ENCODE data around the gene WDR6.

Gene WDR6, protein sequence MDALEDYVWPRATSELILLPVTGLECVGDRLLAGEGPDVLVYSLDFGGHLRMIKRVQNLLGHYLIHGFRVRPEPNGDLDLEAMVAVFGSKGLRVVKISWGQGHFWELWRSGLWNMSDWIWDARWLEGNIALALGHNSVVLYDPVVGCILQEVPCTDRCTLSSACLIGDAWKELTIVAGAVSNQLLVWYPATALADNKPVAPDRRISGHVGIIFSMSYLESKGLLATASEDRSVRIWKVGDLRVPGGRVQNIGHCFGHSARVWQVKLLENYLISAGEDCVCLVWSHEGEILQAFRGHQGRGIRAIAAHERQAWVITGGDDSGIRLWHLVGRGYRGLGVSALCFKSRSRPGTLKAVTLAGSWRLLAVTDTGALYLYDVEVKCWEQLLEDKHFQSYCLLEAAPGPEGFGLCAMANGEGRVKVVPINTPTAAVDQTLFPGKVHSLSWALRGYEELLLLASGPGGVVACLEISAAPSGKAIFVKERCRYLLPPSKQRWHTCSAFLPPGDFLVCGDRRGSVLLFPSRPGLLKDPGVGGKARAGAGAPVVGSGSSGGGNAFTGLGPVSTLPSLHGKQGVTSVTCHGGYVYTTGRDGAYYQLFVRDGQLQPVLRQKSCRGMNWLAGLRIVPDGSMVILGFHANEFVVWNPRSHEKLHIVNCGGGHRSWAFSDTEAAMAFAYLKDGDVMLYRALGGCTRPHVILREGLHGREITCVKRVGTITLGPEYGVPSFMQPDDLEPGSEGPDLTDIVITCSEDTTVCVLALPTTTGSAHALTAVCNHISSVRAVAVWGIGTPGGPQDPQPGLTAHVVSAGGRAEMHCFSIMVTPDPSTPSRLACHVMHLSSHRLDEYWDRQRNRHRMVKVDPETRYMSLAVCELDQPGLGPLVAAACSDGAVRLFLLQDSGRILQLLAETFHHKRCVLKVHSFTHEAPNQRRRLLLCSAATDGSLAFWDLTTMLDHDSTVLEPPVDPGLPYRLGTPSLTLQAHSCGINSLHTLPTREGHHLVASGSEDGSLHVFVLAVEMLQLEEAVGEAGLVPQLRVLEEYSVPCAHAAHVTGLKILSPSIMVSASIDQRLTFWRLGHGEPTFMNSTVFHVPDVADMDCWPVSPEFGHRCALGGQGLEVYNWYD

DNA sequence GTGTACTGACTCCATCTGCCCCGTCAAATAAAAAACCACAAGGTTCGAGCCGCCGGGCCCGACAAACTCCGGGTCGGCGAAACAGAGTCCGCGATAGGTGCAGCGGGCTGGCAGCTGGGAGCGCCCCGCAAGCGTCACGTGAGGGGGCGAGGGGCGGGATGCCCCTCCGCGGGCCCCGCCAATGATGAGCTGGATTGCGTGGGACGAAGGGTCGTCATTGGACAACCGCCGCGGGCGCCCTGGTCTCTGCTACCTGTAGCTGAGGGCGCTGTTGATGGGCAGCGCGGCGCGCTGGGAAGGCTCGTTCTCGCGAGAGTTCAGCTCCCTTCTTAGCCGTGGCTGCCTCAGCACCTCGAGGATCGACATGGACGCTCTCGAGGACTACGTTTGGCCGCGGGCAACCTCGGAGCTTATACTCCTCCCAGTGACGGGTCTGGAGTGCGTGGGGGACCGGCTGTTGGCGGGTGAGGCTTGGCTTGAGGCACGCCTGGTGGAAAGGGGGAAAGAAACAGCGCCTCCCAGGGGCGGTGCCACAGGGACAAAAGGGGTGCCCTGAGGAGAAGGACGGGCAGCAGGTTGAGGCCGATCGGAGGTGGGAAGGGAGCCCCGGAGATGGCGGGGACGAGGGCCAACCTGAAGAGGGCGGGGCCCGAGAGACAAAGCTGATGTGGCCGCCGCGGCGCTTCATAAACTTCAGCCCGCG is at the start of gene WDR6:
Gene WDR6, plus strand, starts transcription at position 324 of the 703 bp plus-strand sequence. Its CDS starts 41 bp downstream, at position 365.
- peak; percentile 98 for DNase-seq (ENCODE audit: low spot score)

DNA sequence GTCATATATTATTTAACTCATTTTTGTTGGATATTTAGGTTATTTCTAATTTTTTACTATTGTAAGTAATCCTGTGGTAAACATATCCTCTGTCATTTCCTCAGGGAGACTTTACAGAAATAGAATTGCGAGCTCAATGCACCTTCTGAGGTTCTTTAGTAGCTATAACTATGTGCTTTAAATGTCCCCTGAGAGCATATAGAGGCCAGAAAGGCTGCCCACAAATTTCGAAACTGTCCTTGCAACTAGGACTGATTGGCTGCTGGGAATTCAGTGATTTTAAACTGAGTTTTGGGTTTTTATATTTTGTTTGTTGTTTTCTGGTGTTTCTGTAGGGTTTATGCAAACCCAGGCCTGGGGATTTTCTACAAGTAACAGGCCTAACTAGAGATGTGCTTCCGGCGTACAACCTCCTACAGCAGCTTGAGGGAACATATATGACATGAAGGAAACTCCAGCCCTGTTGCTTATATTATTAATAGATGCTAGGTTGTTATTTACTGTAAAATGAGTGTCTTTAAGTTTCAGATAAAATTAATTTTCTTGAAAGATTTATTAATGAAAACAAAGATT is 46.3 kb upstream of the WDR6 start:
- DNase-seq (ENCODE audit: low spot score), result no peak

DNA sequence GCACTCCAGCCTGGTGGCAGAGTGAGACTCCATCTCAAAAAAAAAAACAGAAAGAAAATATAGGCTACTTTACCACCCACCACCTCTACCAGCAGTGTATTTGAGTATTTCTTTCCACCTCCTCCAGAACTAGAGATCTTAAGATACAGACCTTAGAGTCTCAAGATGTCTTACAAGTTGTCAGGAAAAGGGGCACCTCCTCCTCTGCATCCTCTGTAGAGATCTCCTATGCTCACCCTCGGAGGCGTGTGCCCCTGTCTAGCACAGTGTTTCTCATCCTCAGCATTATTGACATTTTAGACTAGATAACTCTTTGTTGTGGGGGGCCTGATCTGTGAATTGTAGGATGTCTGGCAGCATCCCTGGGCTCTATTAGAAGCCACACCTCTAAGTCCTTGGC is 44.9 kb upstream of the WDR6 start:
- no peak for DNase-seq (ENCODE audit: low spot score)

DNA sequence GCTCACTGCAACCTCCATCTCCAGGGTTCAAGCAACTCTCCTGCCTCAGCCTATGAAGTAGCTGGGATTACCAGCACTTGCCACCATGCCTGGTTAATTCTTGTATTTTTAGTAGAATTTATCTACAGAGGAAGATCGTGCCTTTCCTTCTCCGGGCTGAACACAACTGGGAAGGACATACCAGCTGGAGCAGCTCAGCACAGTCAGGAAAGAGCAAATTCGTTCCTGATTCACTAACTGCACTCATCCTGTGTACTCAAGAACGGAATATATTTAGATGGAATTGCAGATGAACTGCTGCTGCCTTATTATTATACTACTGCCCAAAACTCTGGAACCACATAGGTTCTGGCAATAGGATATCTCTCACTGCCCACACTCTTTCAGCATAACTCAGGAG is 44.3 kb upstream of the WDR6 start:
- DNase-seq (ENCODE audit: low spot score), result no peak

DNA sequence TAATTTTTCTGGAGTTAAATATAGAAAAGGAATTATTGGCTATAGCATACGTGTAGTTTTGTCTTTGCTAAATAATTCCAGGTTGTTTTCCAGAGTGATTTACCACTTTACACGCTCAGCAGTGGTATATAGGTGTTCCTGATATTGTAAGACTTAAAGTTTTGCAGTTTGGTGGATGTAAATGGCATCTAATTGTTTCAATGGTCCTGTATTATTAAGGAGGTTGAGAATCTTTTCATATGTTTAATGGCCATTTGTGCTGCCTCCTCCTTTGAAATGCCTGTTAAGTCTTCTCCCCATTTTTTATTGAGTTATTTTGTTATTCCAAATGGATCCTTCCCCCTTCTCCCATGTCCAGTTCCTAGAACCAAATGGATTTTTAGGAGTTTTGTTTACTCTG is 43.6 kb upstream of the WDR6 start:
- no peak for DNase-seq (ENCODE audit: low spot score)

DNA sequence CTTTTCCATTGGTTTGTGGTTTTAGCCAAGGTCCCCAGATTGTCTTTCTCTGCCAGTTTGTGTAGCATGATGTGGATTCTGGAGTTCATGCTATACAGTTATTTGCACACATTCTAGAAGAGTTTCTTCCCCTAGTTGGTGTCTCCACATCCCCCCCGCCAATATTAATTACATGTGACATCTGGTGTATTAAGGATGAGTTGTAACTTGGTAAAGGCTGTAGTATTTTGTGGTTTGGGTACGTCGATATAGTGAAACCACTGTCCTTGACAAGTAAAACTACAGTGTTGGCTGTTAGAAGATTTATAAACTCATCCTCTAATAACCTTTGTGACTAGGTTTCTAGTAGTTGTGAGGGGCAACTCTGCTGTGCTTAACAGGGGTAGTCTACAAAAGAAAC is 40.8 kb upstream of the WDR6 start:
- no peak for DNase-seq (ENCODE audit: low spot score)

DNA sequence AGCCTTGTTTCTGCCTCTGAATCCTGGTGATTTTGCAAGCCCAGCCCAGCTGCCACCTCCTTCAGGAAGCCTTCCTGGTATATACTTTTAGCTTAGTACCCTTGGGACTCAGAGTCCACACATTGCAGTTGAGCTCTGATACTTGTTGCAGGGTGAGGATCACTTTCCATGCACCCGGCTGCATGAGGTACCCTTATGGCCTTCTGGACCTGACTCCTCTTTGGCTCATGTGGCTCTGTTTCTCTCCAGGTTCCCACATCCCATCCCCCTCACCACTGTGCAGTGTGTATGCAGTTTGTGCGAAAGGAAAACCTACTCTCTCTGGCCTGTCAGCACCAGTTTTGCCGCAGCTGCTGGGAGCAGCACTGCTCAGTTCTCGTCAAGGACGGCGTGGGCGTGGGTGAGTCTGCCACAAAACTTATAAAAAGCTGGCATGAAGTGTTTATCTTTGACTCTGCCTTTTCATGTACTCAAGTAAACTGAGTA is 40.3 kb upstream of the WDR6 start:
- DNase-seq (ENCODE audit: low spot score), result no peak

DNA sequence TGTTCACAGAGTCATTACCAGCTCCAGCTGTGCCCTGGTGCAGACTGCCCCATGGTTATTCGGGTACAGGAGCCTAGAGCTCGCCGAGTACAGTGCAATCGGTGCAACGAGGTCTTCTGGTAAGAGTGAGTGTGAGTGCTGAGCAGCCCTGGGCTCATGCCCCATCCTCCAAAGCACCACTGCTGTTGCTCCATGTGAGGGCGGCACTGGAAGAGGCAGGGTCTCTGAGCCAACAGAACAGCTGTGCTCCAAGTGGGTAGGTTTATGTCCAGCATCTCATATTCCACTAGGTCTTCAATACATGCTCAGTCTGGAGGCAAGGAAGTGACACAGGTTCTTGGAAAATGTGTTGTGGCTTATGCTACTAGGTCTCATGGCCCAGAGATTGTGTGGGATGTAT is 36.6 kb upstream of the WDR6 start:
- no peak for DNase-seq (ENCODE audit: low spot score)

DNA sequence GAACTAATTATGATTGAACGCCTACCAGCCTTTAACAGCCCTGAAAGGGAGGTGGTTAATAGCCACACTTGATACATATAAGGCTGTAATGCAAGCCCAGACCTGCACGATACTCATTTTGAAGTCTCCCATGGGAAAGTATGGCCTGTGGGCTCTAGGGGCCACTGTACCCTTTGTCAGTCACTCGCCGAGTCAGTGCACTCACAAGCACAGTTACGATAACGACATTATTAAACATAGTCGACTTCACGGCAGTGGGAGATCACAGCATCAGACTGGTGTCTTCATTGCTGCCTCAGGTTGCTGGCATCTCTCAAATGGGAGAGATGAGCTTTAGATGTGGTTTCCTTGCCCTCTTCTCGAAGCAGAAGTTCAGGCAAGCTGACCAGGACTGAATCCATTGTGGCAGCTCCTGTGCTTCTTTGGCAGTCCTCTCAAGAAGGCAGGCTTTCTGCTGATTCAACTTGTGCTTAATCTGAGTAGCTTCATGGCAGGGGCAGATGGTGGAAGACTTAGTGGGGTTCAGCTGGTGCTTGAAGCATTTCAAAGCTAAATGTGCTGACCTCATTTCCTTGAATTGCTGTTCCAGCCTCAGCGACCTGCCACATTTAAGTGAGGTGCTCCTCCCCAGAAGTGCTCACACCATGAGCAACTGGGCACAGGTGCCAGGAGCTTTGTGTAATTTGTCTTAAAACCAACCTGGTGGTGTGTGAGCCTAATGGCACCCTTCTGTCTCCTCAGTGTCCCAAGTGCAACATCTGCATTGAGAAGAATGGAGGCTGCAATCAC is 32.9 kb upstream of the WDR6 start:
- DNase-seq (ENCODE audit: low spot score), result no peak

DNA sequence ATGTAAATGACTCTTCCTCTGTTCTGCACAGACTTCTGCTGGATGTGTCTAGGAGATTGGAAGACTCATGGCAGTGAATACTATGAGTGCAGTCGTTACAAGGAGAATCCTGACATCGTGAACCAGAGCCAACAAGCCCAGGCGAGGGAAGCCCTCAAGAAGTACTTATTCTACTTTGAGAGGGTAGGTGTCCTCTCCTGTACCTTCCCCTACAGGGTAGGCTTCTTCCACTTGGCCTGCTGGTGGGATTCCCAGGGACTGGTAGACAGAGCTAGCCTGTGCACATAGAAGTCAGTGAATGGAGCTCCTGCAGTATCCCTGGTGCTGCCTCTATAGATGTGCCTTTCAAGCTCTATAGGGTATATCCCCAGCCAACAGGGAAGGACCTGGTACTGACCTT is 27.7 kb upstream of the WDR6 start:
- no peak for DNase-seq (ENCODE audit: low spot score)

DNA sequence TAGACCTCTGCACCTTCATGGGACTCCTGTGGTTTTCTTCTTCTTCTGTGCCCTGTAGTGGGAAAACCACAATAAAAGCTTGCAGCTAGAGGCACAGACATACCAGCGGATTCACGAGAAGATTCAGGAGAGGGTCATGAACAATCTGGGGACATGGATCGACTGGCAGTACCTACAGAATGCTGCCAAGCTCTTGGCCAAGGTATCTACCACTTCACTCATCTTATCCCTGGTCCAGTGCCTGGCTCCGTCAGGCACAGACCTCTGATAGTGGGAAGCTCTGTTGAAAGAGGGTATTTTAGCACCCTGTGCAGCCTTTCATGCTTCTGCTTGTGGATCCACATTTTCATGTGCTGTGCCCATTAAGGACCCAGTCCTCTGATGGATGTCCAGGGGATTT is 26.9 kb upstream of the WDR6 start:
- DNase-seq (ENCODE audit: low spot score), result no peak

DNA sequence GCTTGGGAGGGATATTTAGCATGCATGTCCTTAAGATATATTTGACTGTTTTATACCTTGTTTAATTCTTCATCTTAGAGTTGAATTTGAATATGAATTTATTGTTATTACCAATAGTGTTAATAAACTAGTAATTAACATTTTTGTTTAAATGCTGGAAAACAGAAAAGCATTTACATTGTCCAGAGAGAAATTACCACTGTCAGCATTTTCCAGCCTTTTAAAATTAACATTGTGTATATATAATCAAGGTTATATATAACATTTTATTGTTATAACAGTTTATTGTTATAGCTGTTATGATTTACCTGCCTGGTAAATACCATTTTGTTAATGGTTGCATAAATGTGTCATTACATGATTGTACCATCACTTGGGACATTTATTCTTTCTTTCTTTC is 25.2 kb upstream of the WDR6 start:
- DNase-seq (ENCODE audit: low spot score), result no peak

DNA sequence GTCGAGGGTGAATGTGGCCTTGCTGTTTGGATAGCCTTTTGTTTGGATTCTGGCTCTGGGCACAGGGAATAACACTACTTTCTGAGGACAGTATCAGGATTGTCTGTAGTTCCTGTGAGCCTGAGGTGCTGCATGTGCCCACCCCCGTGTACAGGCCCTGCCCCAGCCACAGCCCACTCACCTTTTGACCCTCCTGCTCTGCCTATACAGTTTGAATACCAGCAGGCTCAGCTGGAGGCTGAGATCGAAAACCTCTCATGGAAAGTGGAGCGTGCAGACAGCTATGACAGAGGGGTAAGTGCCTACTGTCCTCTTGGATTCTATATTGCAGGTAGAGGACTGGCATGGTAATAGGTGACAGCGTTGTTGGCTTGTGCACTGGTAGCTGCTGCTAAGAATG is 24.5 kb upstream of the WDR6 start:
- DNase-seq (ENCODE audit: low spot score), result no peak

- no peak for DNase-seq (ENCODE audit: low spot score)
Measured at GRCh38 chr3:48983096-48983495, 24.1 kb upstream of the WDR6 start.

DNA sequence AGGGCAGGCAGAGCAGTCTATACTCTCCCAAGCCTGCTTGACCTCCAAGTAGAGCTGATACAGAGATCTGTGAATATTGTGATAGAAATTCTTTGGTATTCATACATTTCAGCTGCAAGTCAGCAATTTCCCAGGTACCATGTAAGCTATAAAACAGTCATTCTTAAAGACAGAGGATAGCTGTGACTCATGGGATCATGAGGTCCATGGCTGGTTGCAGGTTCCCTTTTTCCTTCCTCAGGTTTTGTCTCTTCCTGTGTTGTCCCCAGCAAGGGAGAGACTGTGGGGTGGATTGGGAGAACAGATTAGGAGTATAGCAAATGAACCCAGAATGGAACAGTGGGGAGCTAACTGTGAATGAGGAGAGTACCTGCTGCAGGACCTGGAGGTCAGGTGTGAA is 22.5 kb upstream of the WDR6 start:
- DNase-seq (ENCODE audit: low spot score), result no peak

DNA sequence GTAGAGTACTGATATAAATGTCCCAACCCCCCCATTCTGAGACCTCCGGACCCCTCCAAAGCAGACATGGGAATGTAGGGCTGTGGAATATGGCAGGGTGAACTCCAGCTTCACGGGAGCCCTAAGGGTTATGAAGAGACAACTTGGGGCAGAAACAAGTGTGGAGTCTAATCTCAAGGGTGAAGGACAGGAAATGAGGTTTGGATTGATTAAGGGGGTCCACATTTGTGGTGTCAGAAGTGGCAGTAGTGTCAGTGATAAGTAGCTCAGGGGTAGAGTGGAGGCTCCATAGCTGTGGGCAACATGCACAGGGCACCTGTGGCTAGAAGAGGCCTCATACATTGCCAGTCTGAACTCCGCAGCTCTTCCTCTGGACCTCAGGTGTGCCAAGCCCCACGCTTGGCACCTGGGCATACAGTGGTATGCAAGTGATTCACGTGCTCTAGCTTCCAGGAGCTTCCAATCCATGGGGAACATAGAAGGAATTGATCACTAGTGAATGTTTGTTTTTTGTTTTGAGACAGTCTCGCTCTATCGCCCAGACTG is 21.3 kb upstream of the WDR6 start:
- no peak for DNase-seq (ENCODE audit: low spot score)

GRCh38 chr3:48989126-48989795 is 17.9 kb upstream of the WDR6 start:
- DNase-seq (ENCODE audit: low spot score), result no peak

GRCh38 chr3:48989796-48990635 is 17.2 kb upstream of the WDR6 start, which contains the start of gene P4HTM:
TSS of gene P4HTM (plus strand) at chr3:48990241. CDS start at chr3:48990257, 16 bp downstream.
- DNase-seq (ENCODE audit: low spot score), result peak; percentile 83

Data from CD4-positive, alpha-beta T cell treated with Interleukin-2 at 100 ng/mL for 4 hours (primary cell).